ENCODE data around the gene CDH4.

CDH4 gene

DNA sequence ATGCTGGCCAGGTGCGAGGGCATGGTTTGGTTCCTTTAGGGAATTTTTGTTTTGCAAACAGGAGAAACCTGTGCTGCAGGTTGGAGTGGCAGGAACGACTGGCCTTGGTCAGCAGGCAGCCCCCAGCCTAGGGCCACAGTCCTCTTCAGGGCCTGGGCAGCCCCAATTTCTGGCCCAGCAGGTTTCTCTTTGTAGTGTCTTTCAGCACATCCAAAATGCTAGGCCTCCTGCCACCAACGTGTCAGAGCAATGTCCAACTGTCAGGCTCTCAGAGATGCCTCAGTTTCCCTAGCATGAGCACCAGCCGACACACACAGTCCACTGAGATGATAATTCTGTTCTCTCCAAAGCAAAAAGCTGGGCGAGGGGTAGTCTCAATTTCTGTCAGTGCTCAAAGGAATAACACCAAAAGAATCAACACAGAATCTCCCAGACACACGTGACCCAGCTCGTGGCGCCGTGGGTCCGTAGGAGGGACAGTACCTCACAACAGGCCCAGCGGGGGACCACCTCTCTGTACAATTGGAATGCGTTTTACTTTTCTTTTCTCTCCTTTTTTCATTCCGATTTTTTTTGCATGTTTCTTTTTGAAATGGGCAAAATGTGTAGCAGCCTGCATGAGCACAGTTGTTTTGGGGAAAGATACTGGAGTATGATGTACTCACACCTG lies 687.8 kb downstream of the CDH4 start:
- TF ChIP-seq EP300 (IDR thresholded peaks at IDR 0.05; ENCODE audit: borderline replicate concordance) (no peak), CREB1 (IDR thresholded peaks at IDR 0.05; ENCODE audit: low read depth) (no peak), USF1 (IDR thresholded peaks at IDR 0.05) (no peak), TEAD4 (IDR thresholded peaks at IDR 0.05) (no peak), NFIC (IDR thresholded peaks at IDR 0.05) (no peak), CEBPB (IDR thresholded peaks at IDR 0.05) (no peak), TAF1 (IDR thresholded peaks at IDR 0.05; ENCODE audit: low read depth) (no peak), EGR1 (IDR thresholded peaks at IDR 0.05) (no peak), RAD21 (IDR thresholded peaks at IDR 0.05; ENCODE audit: low read depth) (no peak), FOXM1 (IDR thresholded peaks at IDR 0.05; ENCODE audit: borderline replicate concordance, low read depth) (no peak), ZBTB7A (IDR thresholded peaks at IDR 0.05; ENCODE audit: low read depth) (no peak), YY1 (IDR thresholded peaks at IDR 0.05; ENCODE audit: low read depth) (no peak), MAX (IDR thresholded peaks at IDR 0.05) (no peak), REST (IDR thresholded peaks at IDR 0.05; ENCODE audit: low read depth) (no peak), TCF12 (IDR thresholded peaks at IDR 0.05; ENCODE audit: low read depth) (no peak)

DNA sequence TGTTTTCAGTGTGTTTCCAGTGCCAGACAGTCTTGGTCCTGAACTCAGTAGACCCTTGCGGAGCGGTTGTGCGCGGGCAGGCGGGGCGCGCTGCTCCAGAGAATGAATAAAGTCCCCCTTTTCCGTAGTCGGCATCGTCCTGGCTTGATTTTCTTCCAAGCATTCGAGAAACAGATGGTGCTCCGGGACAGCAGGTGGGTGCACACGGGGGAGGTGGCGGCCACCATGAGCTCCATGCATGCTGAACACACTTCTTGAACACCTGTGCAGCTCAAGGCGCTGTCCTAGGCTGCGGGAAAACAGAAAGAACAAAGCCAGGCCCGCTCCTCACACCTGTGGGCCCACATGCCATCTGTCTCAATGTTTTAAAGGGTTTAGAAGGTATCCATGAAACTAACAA lies 688.4 kb downstream of the CDH4 start:
- TF ChIP-seq USF1 (IDR thresholded peaks at IDR 0.05) (no peak), FOXM1 (IDR thresholded peaks at IDR 0.05; ENCODE audit: borderline replicate concordance, low read depth) (no peak), YY1 (IDR thresholded peaks at IDR 0.05; ENCODE audit: low read depth) (no peak), TEAD4 (IDR thresholded peaks at IDR 0.05) (no peak), EP300 (IDR thresholded peaks at IDR 0.05; ENCODE audit: borderline replicate concordance) (no peak), MAX (IDR thresholded peaks at IDR 0.05) (no peak), CEBPB (IDR thresholded peaks at IDR 0.05) (no peak), TCF12 (IDR thresholded peaks at IDR 0.05; ENCODE audit: low read depth) (no peak), TAF1 (IDR thresholded peaks at IDR 0.05; ENCODE audit: low read depth) (no peak), EGR1 (IDR thresholded peaks at IDR 0.05) (no peak), RAD21 (IDR thresholded peaks at IDR 0.05; ENCODE audit: low read depth) (no peak), CREB1 (IDR thresholded peaks at IDR 0.05; ENCODE audit: low read depth) (no peak)

GRCh38 chr20:61940976-61941720 lies 689.1 kb downstream of the CDH4 start:
- TF ChIP-seq NFIC (IDR thresholded peaks at IDR 0.05) (no peak), RAD21 (IDR thresholded peaks at IDR 0.05; ENCODE audit: low read depth) (no peak)

DNA sequence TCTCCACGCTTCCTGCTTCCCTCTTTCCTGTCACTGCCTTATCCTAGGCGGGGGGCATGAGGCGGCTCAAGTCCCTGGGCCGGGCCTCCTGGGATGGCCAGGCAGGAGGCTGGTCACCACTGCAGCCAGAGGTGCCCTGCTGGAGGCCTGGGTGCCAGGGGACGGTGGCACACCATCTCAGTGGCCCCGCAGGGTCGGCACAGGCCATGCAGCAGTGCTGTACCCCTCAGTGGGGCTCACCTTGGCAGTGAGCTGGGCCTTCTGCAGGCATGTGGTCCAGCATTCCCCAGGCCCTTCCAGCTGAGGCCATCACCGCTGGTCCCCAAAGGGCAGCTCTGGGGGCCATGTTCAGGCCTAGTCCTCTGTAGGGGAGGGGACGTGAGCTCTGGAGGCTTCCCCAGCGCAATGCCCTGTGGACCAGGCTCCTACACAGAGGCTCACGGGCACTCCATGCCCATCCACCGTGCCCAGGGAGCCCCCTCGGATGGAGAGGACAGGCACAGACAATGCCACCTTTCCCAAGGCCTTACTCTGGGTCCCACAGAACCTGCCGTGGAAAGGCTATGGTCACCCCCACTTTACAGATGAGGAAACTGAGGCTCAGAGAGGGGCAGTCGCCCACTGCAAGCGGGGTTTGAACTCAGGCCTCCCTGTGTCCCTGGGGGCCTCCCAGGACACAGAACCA lies 689.8 kb downstream of the CDH4 start:
- TF ChIP-seq CREB1 (IDR thresholded peaks at IDR 0.05; ENCODE audit: low read depth) (no peak), MAX (IDR thresholded peaks at IDR 0.05) (no peak), TAF1 (IDR thresholded peaks at IDR 0.05; ENCODE audit: low read depth) (no peak), FOXM1 (IDR thresholded peaks at IDR 0.05; ENCODE audit: borderline replicate concordance, low read depth) (no peak), CEBPB (IDR thresholded peaks at IDR 0.05) (no peak), YY1 (IDR thresholded peaks at IDR 0.05; ENCODE audit: low read depth) (no peak), TEAD4 (IDR thresholded peaks at IDR 0.05) (no peak), RAD21 (IDR thresholded peaks at IDR 0.05; ENCODE audit: low read depth) (no peak), EGR1 (IDR thresholded peaks at IDR 0.05) (no peak), TCF12 (IDR thresholded peaks at IDR 0.05; ENCODE audit: low read depth) (no peak), REST (IDR thresholded peaks at IDR 0.05; ENCODE audit: low read depth) (no peak), NFIC (IDR thresholded peaks at IDR 0.05) (no peak)

DNA sequence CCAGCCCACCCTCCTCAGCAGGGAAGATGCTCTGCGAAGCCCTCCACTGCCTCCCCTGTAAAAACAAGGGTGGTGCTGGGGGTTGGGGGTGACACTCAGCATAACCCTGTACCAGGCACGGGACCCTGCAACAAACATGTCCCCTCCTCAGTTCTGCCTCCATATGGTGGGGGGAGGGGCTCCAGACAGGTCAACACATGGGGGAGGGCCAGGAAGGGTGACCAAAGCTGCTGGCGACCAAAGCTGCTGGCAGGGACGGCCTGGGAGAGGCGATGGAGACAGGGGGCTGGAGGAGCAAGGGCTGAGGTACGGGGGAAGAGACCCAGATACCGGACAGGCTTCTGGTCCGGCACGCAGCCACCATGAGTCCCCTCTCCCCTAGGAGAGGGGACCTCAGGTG lies 690.5 kb downstream of the CDH4 start:
- TF ChIP-seq MAX (IDR thresholded peaks at IDR 0.05) = no peak
- no peak for TF ChIP-seq CREB1 (IDR thresholded peaks at IDR 0.05; ENCODE audit: low read depth)
- no peak for TF ChIP-seq YY1 (IDR thresholded peaks at IDR 0.05; ENCODE audit: low read depth)
- no peak for TF ChIP-seq CEBPB (IDR thresholded peaks at IDR 0.05)
- no peak for TF ChIP-seq FOXM1 (IDR thresholded peaks at IDR 0.05; ENCODE audit: borderline replicate concordance, low read depth)
- TF ChIP-seq TAF1 (IDR thresholded peaks at IDR 0.05; ENCODE audit: low read depth) = no peak
- TF ChIP-seq EGR1 (IDR thresholded peaks at IDR 0.05) = no peak
- TF ChIP-seq REST (IDR thresholded peaks at IDR 0.05; ENCODE audit: low read depth) = no peak
- no peak for TF ChIP-seq RAD21 (IDR thresholded peaks at IDR 0.05; ENCODE audit: low read depth)
- no peak for TF ChIP-seq ZBTB7A (IDR thresholded peaks at IDR 0.05; ENCODE audit: low read depth)
- no peak for TF ChIP-seq TEAD4 (IDR thresholded peaks at IDR 0.05)
- TF ChIP-seq TCF12 (IDR thresholded peaks at IDR 0.05; ENCODE audit: low read depth) = no peak
- no peak for TF ChIP-seq EP300 (IDR thresholded peaks at IDR 0.05; ENCODE audit: borderline replicate concordance)

All from Ishikawa (cell line).